ENCODE results near the gene CLTC.
"Not testable (repeated sequence)": the region's sequence is repeated elsewhere in the genome, so short reads cannot be mapped to it uniquely, and the experiment has no call there.

CLTC gene

GRCh38 chr17:59634632-59635541 lies 15.2 kb downstream of the CLTC start:
- DNase-seq = no peak

- DNase-seq = peak; percentile 91
Measured at GRCh38 chr17:59637611-59638310, 18.1 kb downstream of the CLTC start.

- DNase-seq = no peak
Measured at GRCh38 chr17:59638553-59638952, 18.9 kb downstream of the CLTC start.

DNA sequence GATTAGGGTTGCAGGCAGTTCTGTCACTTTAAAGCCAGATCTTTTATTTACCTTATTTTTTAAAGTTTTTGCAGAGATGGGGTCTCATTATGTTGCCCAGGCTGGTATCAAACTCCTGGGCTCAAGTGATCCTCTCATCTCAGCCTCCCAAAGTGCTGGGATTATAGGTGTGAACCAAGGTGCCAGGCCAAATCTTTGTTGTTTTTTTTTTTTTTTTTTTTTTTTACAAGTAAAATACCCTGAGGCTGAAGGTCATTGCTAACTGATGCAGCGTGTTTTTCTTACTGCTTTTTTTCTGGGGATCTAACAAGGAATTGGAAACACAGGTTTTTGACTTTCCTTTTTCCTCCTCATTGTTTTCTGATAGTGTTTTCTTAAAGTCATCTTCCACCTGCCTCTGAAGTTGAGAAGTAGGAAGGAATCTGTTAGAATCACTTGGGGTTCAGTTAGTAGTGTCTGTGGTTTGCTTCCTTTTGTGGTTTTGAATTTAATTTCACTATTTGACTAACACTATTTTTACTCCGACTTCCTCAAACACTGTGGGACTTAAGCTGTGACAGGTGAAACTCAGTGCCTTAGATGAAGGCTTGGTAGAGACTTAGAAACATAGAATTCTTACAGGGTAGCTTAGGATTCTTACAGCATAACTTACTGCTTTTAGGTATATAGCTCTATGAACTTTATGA lies 22.2 kb downstream of the CLTC start:
- DNase-seq = peak; percentile 70

DNA sequence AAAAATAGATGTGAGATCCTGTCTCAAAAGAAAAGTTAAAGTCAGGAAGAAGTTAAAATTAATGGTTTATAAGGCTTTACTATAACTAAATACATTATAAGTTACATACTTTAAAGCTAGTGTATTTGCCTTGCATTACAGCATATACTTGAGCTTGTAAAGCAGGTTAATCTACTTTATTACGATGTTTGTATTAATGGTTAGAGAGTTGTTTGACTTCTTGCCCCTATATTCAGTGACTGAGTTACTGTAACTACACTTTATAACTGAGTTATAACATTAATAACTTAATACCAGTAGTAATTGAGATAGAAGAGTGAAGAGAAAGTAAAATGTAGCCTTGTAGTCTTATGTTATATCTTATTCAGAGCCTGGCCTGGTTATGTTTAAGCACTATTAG lies 22.9 kb downstream of the CLTC start:
- no peak for DNase-seq

- DNase-seq = peak; percentile 35
Measured at GRCh38 chr17:59643159-59644140, 23.8 kb downstream of the CLTC start.

GRCh38 chr17:59647288-59647687 lies 27.6 kb downstream of the CLTC start:
- DNase-seq = no peak

- DNase-seq = no peak
Measured at GRCh38 chr17:59649886-59650285, 30.2 kb downstream of the CLTC start.

DNA sequence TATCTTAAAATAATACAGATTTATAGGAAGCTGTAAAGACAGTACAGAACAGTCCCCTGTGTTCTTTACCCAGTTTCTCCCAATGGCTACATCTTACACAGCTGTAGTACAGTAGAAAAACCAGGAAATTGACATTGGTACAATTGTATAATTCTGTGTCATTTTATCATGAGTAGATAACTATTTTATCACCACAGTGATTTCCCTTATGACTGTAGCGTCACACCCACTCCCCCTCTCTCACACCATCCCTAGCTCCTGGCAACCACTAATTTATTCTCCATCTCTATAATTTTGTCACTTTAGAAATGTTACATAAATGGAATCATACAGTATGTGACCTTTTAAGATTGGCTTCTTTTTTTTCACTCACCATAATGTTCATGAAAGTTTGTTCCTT lies 30.9 kb downstream of the CLTC start:
- DNase-seq = no peak

DNA sequence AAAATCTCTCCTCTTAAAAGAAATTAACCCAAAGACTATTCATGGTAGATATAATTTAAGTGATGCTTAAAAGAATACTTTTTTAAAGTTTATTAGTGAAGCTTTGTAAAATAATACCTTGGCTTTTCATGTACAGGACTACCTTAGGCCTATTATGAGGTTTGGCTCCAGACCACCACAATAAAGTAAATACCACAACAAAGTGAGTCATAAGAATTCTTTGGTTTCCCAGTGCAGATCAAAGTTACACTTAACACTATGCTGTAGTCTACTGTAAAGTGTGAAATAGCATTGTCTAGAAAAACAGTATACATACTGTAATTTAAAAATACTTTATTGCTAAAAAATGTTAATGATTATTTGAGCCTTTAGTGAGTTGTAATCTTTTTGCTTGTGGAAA lies 31.7 kb downstream of the CLTC start:
- DNase-seq = no peak

- DNase-seq = no peak
Measured at GRCh38 chr17:59652119-59652518, 32.4 kb downstream of the CLTC start.

DNA sequence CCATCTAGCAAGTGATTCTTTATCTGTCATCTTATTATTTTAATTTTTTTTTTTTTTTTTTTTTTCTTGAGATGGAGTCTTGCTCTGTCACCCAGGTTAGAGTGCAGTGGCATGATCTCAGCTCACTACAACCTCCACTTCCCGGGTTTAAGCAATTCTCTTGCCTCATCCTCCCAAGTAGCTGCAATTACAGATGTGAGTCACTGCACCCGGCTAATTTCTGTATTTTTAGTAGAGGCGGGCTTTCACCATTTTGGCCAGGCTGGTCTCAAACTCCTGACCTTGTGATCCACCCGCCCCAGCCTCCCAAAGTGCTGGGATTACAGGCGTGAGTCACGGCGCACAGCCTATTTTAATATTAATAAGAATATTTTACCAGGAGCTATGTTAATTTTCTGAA lies 36.9 kb downstream of the CLTC start:
- DNase-seq = not testable (repeated sequence)

- DNase-seq = no peak
Measured at GRCh38 chr17:59666235-59666634, 46.5 kb downstream of the CLTC start.

DNA sequence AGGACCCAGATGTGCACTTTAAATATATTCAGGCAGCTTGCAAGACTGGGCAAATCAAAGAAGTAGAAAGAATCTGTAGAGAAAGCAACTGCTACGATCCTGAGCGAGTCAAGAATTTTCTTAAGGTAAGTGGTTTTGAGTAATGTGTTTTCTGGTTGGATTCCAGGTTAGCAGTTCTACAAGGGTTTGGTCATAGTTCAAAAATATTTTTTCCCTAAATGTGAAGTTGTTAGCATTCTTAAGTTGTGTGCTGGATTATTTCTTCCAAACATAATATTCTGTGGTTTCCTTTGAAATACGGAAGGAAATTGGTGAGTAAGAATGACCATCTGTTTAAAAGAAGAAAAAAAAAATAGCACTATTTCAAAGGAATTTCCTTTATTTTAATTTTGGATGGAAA lies 49.1 kb downstream of the CLTC start:
- DNase-seq = peak; percentile 46

DNA sequence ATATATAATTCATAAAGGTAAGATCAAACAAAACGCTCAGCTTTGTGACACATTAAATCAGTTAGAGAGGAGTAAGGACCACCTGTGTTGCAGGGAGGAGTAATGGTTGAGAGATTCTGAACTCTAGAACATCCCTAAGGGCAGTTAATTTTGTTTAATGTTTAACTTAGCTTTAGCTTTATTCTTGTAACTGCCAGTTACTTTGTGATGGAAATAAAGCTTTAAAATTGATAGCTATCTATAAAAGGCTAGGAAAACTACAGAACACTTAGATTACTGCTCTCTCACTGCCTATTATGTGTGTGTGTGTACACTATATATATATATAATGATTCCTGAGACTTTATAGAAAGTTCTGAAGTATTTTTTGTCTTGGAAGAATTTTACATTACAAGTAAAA lies 49.7 kb downstream of the CLTC start:
- no peak for DNase-seq

- no peak for DNase-seq
Measured at GRCh38 chr17:59669944-59670343, 50.2 kb downstream of the CLTC start.

GRCh38 chr17:59671386-59671785 lies 51.7 kb downstream of the CLTC start:
- DNase-seq = no peak

DNA sequence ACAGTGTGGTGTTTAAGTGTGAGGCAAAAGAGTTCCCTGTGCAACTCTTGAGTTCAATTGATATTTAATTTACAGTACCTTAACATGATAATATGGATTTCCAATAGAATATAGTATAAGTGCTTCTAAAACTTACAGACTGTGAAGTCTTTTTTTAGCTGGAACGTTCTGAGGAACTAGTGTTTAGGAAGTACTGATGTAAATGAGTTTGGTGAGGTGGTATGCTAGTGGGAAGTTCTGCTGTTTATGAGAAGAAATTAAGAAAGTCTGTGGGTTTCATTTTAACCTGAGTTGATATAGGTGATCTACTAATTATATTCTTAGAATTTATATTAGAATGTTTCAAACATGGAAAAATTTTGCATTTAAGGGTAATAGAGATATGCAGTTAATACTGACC lies 55.5 kb downstream of the CLTC start:
- DNase-seq = no peak

GRCh38 chr17:59676716-59677115 lies 57.0 kb downstream of the CLTC start:
- no peak for DNase-seq

- no peak for DNase-seq
Measured at GRCh38 chr17:59678918-59679317, 59.2 kb downstream of the CLTC start.

DNA sequence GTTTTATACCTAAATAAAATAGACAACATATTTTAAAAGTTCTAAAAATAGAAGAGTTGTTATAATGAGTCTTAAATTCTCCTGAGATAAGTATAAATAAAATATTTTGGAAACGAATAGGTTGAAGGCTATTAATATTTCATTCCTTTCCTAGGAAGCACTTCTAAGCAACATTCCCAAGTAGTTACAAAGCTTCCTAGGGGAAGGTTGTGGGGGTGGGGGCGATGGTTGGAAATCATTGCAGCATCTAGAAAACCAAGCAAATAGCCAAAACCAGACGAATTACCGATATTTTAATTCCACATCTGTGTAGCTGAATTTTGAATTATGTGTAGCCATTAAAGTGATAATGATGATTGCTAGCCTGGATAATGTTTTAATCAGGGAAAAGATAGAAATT lies 60.6 kb downstream of the CLTC start:
- DNase-seq = no peak

DNA sequence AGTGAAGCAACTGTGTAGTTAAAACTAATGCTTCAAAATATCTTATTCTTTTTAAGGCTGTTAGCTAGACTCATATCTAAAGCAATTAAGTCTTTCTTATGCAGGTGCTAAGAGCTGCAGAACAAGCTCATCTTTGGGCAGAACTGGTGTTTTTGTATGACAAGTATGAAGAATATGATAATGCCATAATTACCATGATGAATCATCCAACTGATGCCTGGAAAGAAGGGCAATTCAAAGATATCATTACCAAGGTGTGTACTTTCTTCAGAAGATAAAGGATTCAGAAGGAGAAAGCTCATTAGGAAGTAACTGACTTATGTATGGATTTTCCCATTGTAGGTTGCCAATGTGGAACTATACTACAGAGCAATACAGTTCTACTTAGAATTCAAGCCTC lies 63.6 kb downstream of the CLTC start:
- DNase-seq = no peak
